OCI-LY7 (cell line): ENCODE data around the gene STXBP1. TPM values are rescaled to one million over a fixed set of nuclear protein-coding genes. Genes with fewer than 3 reads are reported as not detected.

ENCODE experiments used
- BruUV-seq: library from RNA; stranded (reverse); fragments of 400-500 nt; replicated peaks from 2 replicates; lab custom pipeline; 2021; lab: Mats Ljungman, UMichigan
- CTCF ChIA-PET: fragments of 300-600 bp; sonication (Branson Sonifier 250); formaldehyde crosslinking; loops from one replicate; lab custom pipeline; 2022; ENCODE audit warnings: antibody characterized with exemption; ENCODE audit not compliant: unreplicated experiment; lab: Charles Lee
- POLR2A ChIA-PET: fragments of 300-600 bp; sonication (Branson Sonifier 250); formaldehyde crosslinking; loops from one replicate; lab custom pipeline; 2022; ENCODE audit warnings: antibody characterized with exemption; lab: Charles Lee
- DNase-seq: peaks from one replicate; pipeline ENCODE4 v3.0.0-alpha.2; 2015; ENCODE audit warnings: low spot score
- H2AFZ ChIP-seq: fragments of 200-600 bp; sonication (generic), shearing (Covaris generic); 2 replicates; pipeline ENCODE4 v1.6.1; 2014; ENCODE audit warnings: mild to moderate bottlenecking, antibody characterized with exemption, low read length, moderate library complexity
- H3K27ac ChIP-seq: fragments of 200-600 bp; sonication (generic); 2 replicates; pipeline ENCODE4 v1.5.1; 2014; ENCODE audit warnings: mixed run types, low read depth, mild to moderate bottlenecking, moderate library complexity, low read length, inconsistent platforms; ENCODE audit not compliant: poor library complexity, severe bottlenecking
- H3K36me3 ChIP-seq: fragments of 200-600 bp; sonication (generic); 2 replicates; pipeline ENCODE4 v1.6.1; 2014; ENCODE audit warnings: mild to moderate bottlenecking, antibody characterized with exemption, low read length, moderate library complexity, mixed read lengths; ENCODE audit not compliant: insufficient read depth
- H3K4me1 ChIP-seq: fragments of 200-600 bp; sonication (generic); 2 replicates; pipeline ENCODE4 v1.5.1; 2014; ENCODE audit warnings: mild to moderate bottlenecking, low read length; ENCODE audit not compliant: insufficient read depth, poor library complexity, severe bottlenecking
- H3K4me2 ChIP-seq: fragments of 200-600 bp; sonication (generic); 2 replicates; pipeline ENCODE4 v1.6.1; 2014; ENCODE audit warnings: mild to moderate bottlenecking, low read length
- H3K4me3 ChIP-seq: fragments of 200-600 bp; sonication (generic); 2 replicates; pipeline ENCODE4 v1.5.1; 2014; ENCODE audit warnings: mild to moderate bottlenecking, low read depth, low read length; ENCODE audit not compliant: poor library complexity, severe bottlenecking
- H3K79me2 ChIP-seq: fragments of 200-600 bp; sonication (generic); 2 replicates; pipeline ENCODE4 v1.6.1; 2016; ENCODE audit warnings: low read depth, mild to moderate bottlenecking, low read length, moderate library complexity, mixed read lengths; ENCODE audit not compliant: insufficient read depth
- H3K9me2 ChIP-seq: fragments of 200-600 bp; sonication (generic); 2 replicates; pipeline ENCODE4 v1.6.1; 2016; ENCODE audit warnings: mild to moderate bottlenecking, low read length, mixed read lengths; ENCODE audit not compliant: insufficient read depth
- H3K9me3 ChIP-seq: fragments of 200-600 bp; sonication (generic); 2 replicates; pipeline ENCODE4 v1.6.1; 2014; ENCODE audit warnings: mild to moderate bottlenecking, mixed run types, low read length, mixed read lengths
- H4K20me1 ChIP-seq: fragments of 200-600 bp; sonication (generic); 2 replicates; pipeline ENCODE4 v1.6.1; 2014; ENCODE audit warnings: mild to moderate bottlenecking, antibody characterized with exemption, low read length, moderate library complexity, mixed read lengths; ENCODE audit not compliant: insufficient read depth
- CTCF ChIP-seq: fragments of 200-600 bp; sonication (generic); conservative IDR thresholded peaks from 2 replicates; pipeline ENCODE4 v1.5.1; 2014; ENCODE audit warnings: mild to moderate bottlenecking, antibody characterized with exemption, low read length, moderate library complexity, mixed read lengths
- EZH2phosphoT487 ChIP-seq: fragments of 200-600 bp; sonication (generic); IDR thresholded peaks from 2 replicates; pipeline ENCODE4 v1.6.1; 2018; ENCODE audit warnings: low read depth, borderline replicate concordance, mild to moderate bottlenecking, mixed run types, antibody characterized with exemption, low read length, moderate library complexity, mixed read lengths
- intact Hi-C: fragments of 100-400 bp; cut with micrococcal nuclease; formaldehyde crosslinking; loops from one replicate; pipeline ENCODE4 v1.10.0; 2022; ENCODE audit not compliant: unreplicated experiment
- total RNA-seq, 2 experiments: library from RNA; depleted of rRNA in 1 of 2; stranded (reverse); fragments of >200 nt in 1 of 2; shearing (Covaris generic) in 1 of 2; gene quantifications; 2 replicates each; pipeline ENCODE4 v1.2.3, GENCODE V29; 2014 to 2022

The STXBP1 gene
- total RNA-seq, 2 experiments from 2014 or later = 4.1 to 20.4 TPM

GRCh38 chr9:127711831-127712274 lies 99.8 kb downstream of the STXBP1 start:
- no peaks in the 10 kb centered on the region; the same call in 1 of the 2 replicates for H4K20me1 ChIP-seq
- H3K4me3 ChIP-seq = no peak overlapping the region
- no peak overlapping the region for H3K27ac ChIP-seq
- H3K9me3 ChIP-seq = no peaks in the 10 kb centered on the region
- intact Hi-C loops = no loop called here
- H3K36me3 ChIP-seq = no peaks in the 10 kb centered on the region
- BruUV-seq = no TSS peak
- no peak overlapping the region for H3K4me2 ChIP-seq
- DNase-seq = no peak
- POLR2A ChIA-PET = no interaction called here
- H3K4me1 ChIP-seq = peaks cover 27% of the 10 kb centered on the region
- no peak for TF ChIP-seq CTCF
- no peak overlapping the region for H2AFZ ChIP-seq
- CTCF ChIA-PET = no interaction called here
- no peaks in the 10 kb centered on the region for H3K79me2 ChIP-seq
- H3K9me2 ChIP-seq = no peaks in the 10 kb centered on the region

GRCh38 chr9:127712371-127712770 lies 100.3 kb downstream of the STXBP1 start:
- Histone ChIP-seq H3K9me3 (no peaks in the 10 kb centered on the region), H3K4me1 (peaks cover 22% of the 10 kb centered on the region), H3K4me2 (no peak overlapping the region), H3K9me2 (no peaks in the 10 kb centered on the region), H4K20me1 (no peaks in the 10 kb centered on the region; the same call in 1 of the 2 replicates), H3K36me3 (no peaks in the 10 kb centered on the region), H3K27ac (no peak overlapping the region), H3K79me2 (no peaks in the 10 kb centered on the region), H3K4me3 (no peak overlapping the region), H2AFZ (no peak overlapping the region)
- TF ChIP-seq CTCF = no peak
- no peak for TF ChIP-seq EZH2phosphoT487
- intact Hi-C loops = no loop called here
- ChIA-PET CTCF (no interaction called here), POLR2A (no interaction called here)
- BruUV-seq = no TSS peak
- no peak for DNase-seq

- no peak for DNase-seq
These were observed 100.8 kb downstream of the STXBP1 start for GRCh38 chr9:127712867-127713266.

More at GRCh38 chr9:127712867-127713266, 100.8 kb downstream of the STXBP1 start:
- H3K36me3 ChIP-seq = no peaks in the 10 kb centered on the region
- H3K9me2 ChIP-seq = no peaks in the 10 kb centered on the region
- BruUV-seq = no TSS peak
- no peak overlapping the region for H2AFZ ChIP-seq
- H3K9me3 ChIP-seq = no peaks in the 10 kb centered on the region
- POLR2A ChIA-PET = no interaction called here
- H3K79me2 ChIP-seq = no peaks in the 10 kb centered on the region
- no peak overlapping the region for H3K27ac ChIP-seq
- peaks cover 17% of the 10 kb centered on the region for H3K4me1 ChIP-seq
- no peak overlapping the region for H3K4me2 ChIP-seq
- H4K20me1 ChIP-seq = no peaks in the 10 kb centered on the region; the same call in 1 of the 2 replicates
- H3K4me3 ChIP-seq = no peak overlapping the region
- TF ChIP-seq CTCF (no peak), EZH2phosphoT487 (no peak)
- CTCF ChIA-PET = no interaction called here
- intact Hi-C loops = no loop called here
